Trophoblast cell (in vitro differentiated cells and primary cell): Measurements from ENCODE around the gene KIF14.
"Not testable (repeated sequence)": the region's sequence is repeated elsewhere in the genome, so short reads cannot be mapped to it uniquely, and the experiment has no call there.

Experiments
- DNase-seq, 2 donors: peaks; one replicate each; pipeline ENCODE4 v3.0.0-alpha.2; 2016
- H2AFZ ChIP-seq: 2 replicates; pipeline ENCODE4 v1.6.1; 2013; ENCODE audit warnings: low read length, moderate library complexity, mild to moderate bottlenecking; ENCODE audit not compliant: insufficient read depth, poor library complexity
- H2AK5ac ChIP-seq: 2 replicates; pipeline ENCODE4 v1.6.1; 2013; ENCODE audit warnings: mild to moderate bottlenecking, low read length
- H2BK120ac ChIP-seq: 2 replicates; pipeline ENCODE4 v1.6.1; 2013; ENCODE audit warnings: low read length, mild to moderate bottlenecking, moderate library complexity; ENCODE audit not compliant: insufficient read depth, poor library complexity
- H2BK12ac ChIP-seq: 2 replicates; pipeline ENCODE4 v1.6.1; 2013; ENCODE audit warnings: mild to moderate bottlenecking, low read length, moderate library complexity
- H2BK5ac ChIP-seq: 2 replicates; pipeline ENCODE4 v1.6.1; 2013; ENCODE audit warnings: low read length, low read depth, moderate library complexity, mild to moderate bottlenecking; ENCODE audit not compliant: poor library complexity
- H3K14ac ChIP-seq: 2 replicates; pipeline ENCODE4 v1.6.1; 2013; ENCODE audit warnings: mild to moderate bottlenecking, low read length
- H3K18ac ChIP-seq: 2 replicates; pipeline ENCODE4 v1.6.1; 2013; ENCODE audit warnings: mild to moderate bottlenecking, low read length
- H3K23ac ChIP-seq: 2 replicates; pipeline ENCODE4 v1.6.1; 2013; ENCODE audit warnings: low read length
- H3K27ac ChIP-seq: 2 replicates; pipeline ENCODE4 v1.5.1; 2013; ENCODE audit warnings: low read depth, mild to moderate bottlenecking, inconsistent platforms, low read length, moderate library complexity
- H3K27me3 ChIP-seq: 2 replicates; pipeline ENCODE4 v1.6.1; 2013; ENCODE audit warnings: inconsistent platforms, mild to moderate bottlenecking, low read length, moderate library complexity; ENCODE audit not compliant: insufficient read depth
- H3K36me3 ChIP-seq, 2 experiments: 1 replicate in 1 of 2; 2 replicates in 1 of 2; pipeline ENCODE4 v1.6.1; 2013; ENCODE audit warnings: low read length in 2 of 2, mild to moderate bottlenecking in 2 of 2, moderate library complexity in 1 of 2; ENCODE audit not compliant: insufficient read depth in 2 of 2, control insufficient read depth in 1 of 2
- H3K4ac ChIP-seq: 2 replicates; pipeline ENCODE4 v1.6.1; 2013; ENCODE audit warnings: low read depth, mild to moderate bottlenecking, low read length, moderate library complexity
- H3K4me1 ChIP-seq, 2 experiments: 1 replicate in 1 of 2; 2 replicates in 1 of 2; pipeline ENCODE4 v1.6.1; 2013; ENCODE audit warnings: low read length in 2 of 2, mild to moderate bottlenecking in 2 of 2, moderate library complexity in 1 of 2; ENCODE audit not compliant: insufficient read depth in 2 of 2, control insufficient read depth in 1 of 2
- H3K4me2 ChIP-seq: 2 replicates; pipeline ENCODE4 v1.6.1; 2013; ENCODE audit warnings: inconsistent platforms, mild to moderate bottlenecking, low read length, moderate library complexity
- H3K4me3 ChIP-seq: 2 replicates; pipeline ENCODE4 v1.5.1; 2013; ENCODE audit warnings: mild to moderate bottlenecking, low read depth, low read length, inconsistent platforms
- H3K79me1 ChIP-seq: one replicate; pipeline ENCODE4 v1.6.1; 2013; ENCODE audit warnings: low read length
- H3K79me2 ChIP-seq: 2 replicates; pipeline ENCODE4 v1.6.1; 2013; ENCODE audit warnings: low read length, mild to moderate bottlenecking; ENCODE audit not compliant: control insufficient read depth, insufficient read depth, poor library complexity
- H3K9ac ChIP-seq: 2 replicates; pipeline ENCODE4 v1.6.1; 2013; ENCODE audit warnings: mild to moderate bottlenecking, low read length
- H3K9me3 ChIP-seq: 2 replicates; pipeline ENCODE4 v1.6.1; 2013; ENCODE audit warnings: low read depth, mild to moderate bottlenecking, control low read depth, inconsistent platforms, low read length; ENCODE audit not compliant: insufficient read depth
- H4K12ac ChIP-seq: 2 replicates; pipeline ENCODE4 v1.6.1; 2013; ENCODE audit warnings: low read depth, mild to moderate bottlenecking, low read length, moderate library complexity
- H4K8ac ChIP-seq: 2 replicates; pipeline ENCODE4 v1.6.1; 2013; ENCODE audit warnings: low read depth, mild to moderate bottlenecking, low read length, moderate library complexity
- H4K91ac ChIP-seq: one replicate; pipeline ENCODE4 v1.6.1; 2013; ENCODE audit warnings: low read depth, mild to moderate bottlenecking, low read length, moderate library complexity
- WGBS: extraction: QIAGEN DNeasy Blood & Tissue Kit; methylation state at CpG from one replicate; pipeline ENCODE4 v1.1.7; 2013; ENCODE audit warnings: missing lambda C conversion rate; ENCODE audit not compliant: insufficient read length, insufficient coverage; ENCODE audit errors: extremely low coverage; 5-methylcytosine and 5-hydroxymethylcytosine counted together

The KIF14 gene

GRCh38 chr1:200556002-200556401, 64.5 kb downstream of the KIF14 start:
- Histone ChIP-seq H3K18ac (no peak overlapping the region), H3K4me1 (no peaks in the 10 kb centered on the region), H3K23ac (no peak overlapping the region), H4K8ac (no peak overlapping the region), H3K79me1 (no peaks in the 10 kb centered on the region), H2BK12ac (no peak overlapping the region), H3K27ac (no peak overlapping the region), H4K12ac (no peak overlapping the region), H3K4ac (no peak overlapping the region), H2AFZ (no peak overlapping the region), H3K27me3 (no peaks in the 10 kb centered on the region), H3K9me3 (no peaks in the 10 kb centered on the region), H2BK120ac (no peak overlapping the region), H4K91ac (no peak overlapping the region), H2AK5ac (no peak overlapping the region), H2BK5ac (no peak overlapping the region), H3K14ac (no peak overlapping the region), H3K9ac (no peak overlapping the region), H3K36me3 (peaks cover 3 to 6% of the 10 kb centered on the region in 2 experiments), H3K4me2 (no peak overlapping the region), H3K4me3 (no peak overlapping the region), H3K79me2 (no peaks in the 10 kb centered on the region)
- DNase-seq, result no peak

- not testable (repeated sequence) for H3K18ac ChIP-seq, H2BK12ac ChIP-seq, H4K12ac ChIP-seq, H3K36me3 ChIP-seq, H3K79me1 ChIP-seq, H3K4me2 ChIP-seq, H2AK5ac ChIP-seq, H3K4ac ChIP-seq, H4K91ac ChIP-seq, H3K4me3 ChIP-seq, H3K27ac ChIP-seq, H3K9ac ChIP-seq, H3K14ac ChIP-seq, H2AFZ ChIP-seq, H3K9me3 ChIP-seq, H3K23ac ChIP-seq, DNase-seq, H3K27me3 ChIP-seq, H2BK5ac ChIP-seq, H3K79me2 ChIP-seq, H2BK120ac ChIP-seq, H4K8ac ChIP-seq, H3K4me1 ChIP-seq
- no CpG with 5 or more reads among the region's 6 CpGs for WGBS
Observed at GRCh38 chr1:200552737-200553136, 67.8 kb downstream of the KIF14 start.

GRCh38 chr1:200550367-200550766, 70.2 kb downstream of the KIF14 start:
- DNase-seq, result peak; percentile 27 to 71
- no peak overlapping the region for H3K27ac ChIP-seq
- no peak overlapping the region for H4K91ac ChIP-seq
- no peak overlapping the region for H2AK5ac ChIP-seq
- no peak overlapping the region for H3K4me2 ChIP-seq
- no peak overlapping the region for H3K9ac ChIP-seq
- no peak overlapping the region for H3K18ac ChIP-seq
- H3K79me2 ChIP-seq, result no peaks in the 10 kb centered on the region
- H3K4ac ChIP-seq, result no peak overlapping the region
- H2AFZ ChIP-seq, result no peak overlapping the region
- no peaks in the 10 kb centered on the region for H3K79me1 ChIP-seq
- no peaks in the 10 kb centered on the region for H3K27me3 ChIP-seq
- no peak overlapping the region for H4K8ac ChIP-seq
- H3K9me3 ChIP-seq, result no peaks in the 10 kb centered on the region
- H3K4me3 ChIP-seq, result no peak overlapping the region
- no peak overlapping the region for H2BK12ac ChIP-seq
- no peak overlapping the region for H3K23ac ChIP-seq
- peaks cover 0 to 2% of the 10 kb centered on the region in 2 experiments for H3K36me3 ChIP-seq
- H2BK5ac ChIP-seq, result no peak overlapping the region
- no peak overlapping the region for H2BK120ac ChIP-seq
- no peak overlapping the region for H3K14ac ChIP-seq
- H4K12ac ChIP-seq, result no peak overlapping the region
- peaks cover 0 to 4% of the 10 kb centered on the region in 2 experiments for H3K4me1 ChIP-seq

GRCh38 chr1:200547386-200547785, 73.2 kb downstream of the KIF14 start:
- no peaks in the 10 kb centered on the region for H3K79me1 ChIP-seq
- no peak overlapping the region for H3K14ac ChIP-seq
- no CpG with 5 or more reads among the region's 4 CpGs for WGBS
- H2AK5ac ChIP-seq, result no peak overlapping the region
- no peak overlapping the region for H4K91ac ChIP-seq
- no peaks in the 10 kb centered on the region for H3K9me3 ChIP-seq
- H3K4me2 ChIP-seq, result no peak overlapping the region
- no peak overlapping the region for H3K27ac ChIP-seq
- H3K4me3 ChIP-seq, result no peak overlapping the region
- no peak overlapping the region for H2AFZ ChIP-seq
- no peak overlapping the region for H4K8ac ChIP-seq
- H3K9ac ChIP-seq, result no peak overlapping the region
- H3K18ac ChIP-seq, result no peak overlapping the region
- no peak overlapping the region for H2BK120ac ChIP-seq
- peaks cover 0 to 4% of the 10 kb centered on the region in 2 experiments for H3K4me1 ChIP-seq
- no peak overlapping the region for H3K23ac ChIP-seq
- no peak overlapping the region for H3K4ac ChIP-seq
- no peaks in the 10 kb centered on the region for H3K79me2 ChIP-seq
- DNase-seq, result no peak
- no peaks in the 10 kb centered on the region for H3K27me3 ChIP-seq
- no peak overlapping the region for H2BK5ac ChIP-seq
- no peak overlapping the region for H4K12ac ChIP-seq
- H3K36me3 ChIP-seq, result no peaks in the 10 kb centered on the region
- no peak overlapping the region for H2BK12ac ChIP-seq

- no peaks in the 10 kb centered on the region for H3K36me3 ChIP-seq
- H4K8ac ChIP-seq, result no peak overlapping the region
- no peak overlapping the region for H3K23ac ChIP-seq
- no peak overlapping the region for H4K12ac ChIP-seq
- no peaks in the 10 kb centered on the region for H3K79me1 ChIP-seq
- no peak overlapping the region for H2BK5ac ChIP-seq
- H3K4me1 ChIP-seq, result peaks cover 0 to 4% of the 10 kb centered on the region in 2 experiments
- no peak overlapping the region for H3K4me2 ChIP-seq
- H2AFZ ChIP-seq, result no peak overlapping the region
- H3K4me3 ChIP-seq, result no peak overlapping the region
- H3K14ac ChIP-seq, result no peak overlapping the region
- no peak overlapping the region for H3K9ac ChIP-seq
- no peak overlapping the region for H4K91ac ChIP-seq
- H2AK5ac ChIP-seq, result no peak overlapping the region
- no peak for DNase-seq
- H3K18ac ChIP-seq, result no peak overlapping the region
- no peaks in the 10 kb centered on the region for H3K79me2 ChIP-seq
- H2BK120ac ChIP-seq, result no peak overlapping the region
- WGBS, result no CpG with 5 or more reads among the region's 6 CpGs
- H3K27ac ChIP-seq, result no peak overlapping the region
- H3K27me3 ChIP-seq, result no peaks in the 10 kb centered on the region
- no peaks in the 10 kb centered on the region for H3K9me3 ChIP-seq
- no peak overlapping the region for H3K4ac ChIP-seq
- no peak overlapping the region for H2BK12ac ChIP-seq
Observed at GRCh38 chr1:200546577-200546976, 74.0 kb downstream of the KIF14 start.
